GM19463 (cell line): Measurements from ENCODE around the gene ADCY9.
"Not testable (repeated sequence)": the region's sequence is repeated elsewhere in the genome, so short reads cannot be mapped to it uniquely, and the experiment has no call there.

Source experiments
- ATAC-seq: cut with Tn5 transposase; IDR thresholded peaks from one replicate; pipeline ENCODE4 v1.9.1; 2021; ENCODE audit warnings: mild to moderate bottlenecking, moderate library complexity; ENCODE audit not compliant: unreplicated experiment

Gene ADCY9

DNA sequence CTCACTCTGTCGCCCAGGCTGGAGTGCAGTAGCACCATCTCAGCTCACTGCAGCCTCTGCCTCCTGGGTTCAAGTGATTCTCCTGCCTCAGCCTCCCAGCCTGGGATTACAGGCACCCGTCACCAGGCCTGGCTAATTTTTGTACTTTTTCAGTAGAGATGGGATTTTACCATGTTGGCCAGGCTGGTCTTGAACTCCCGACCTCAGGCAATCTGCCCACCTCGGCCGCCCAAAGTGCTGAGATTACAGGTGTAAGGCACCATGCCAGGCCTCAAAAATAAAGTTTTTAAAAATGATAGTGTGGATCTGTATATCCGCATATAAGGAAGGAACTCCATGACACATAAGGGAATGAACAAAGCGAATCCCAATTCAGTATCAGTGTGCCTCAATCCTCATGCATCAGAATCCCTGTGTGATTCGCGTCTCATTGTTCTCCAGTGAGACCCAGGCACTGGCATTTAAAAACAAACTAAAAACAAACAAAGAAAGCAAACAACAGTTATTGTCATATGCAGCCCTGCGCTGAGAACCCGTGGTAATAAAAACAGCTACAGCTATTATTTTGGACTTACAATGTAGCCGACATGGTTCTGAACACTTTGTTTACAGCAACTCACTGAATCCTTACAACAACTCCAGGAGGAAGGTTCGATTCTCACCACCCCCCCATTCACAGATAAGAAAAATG, 181.6 kb downstream of the ADCY9 start:
- no peak for ATAC-seq

DNA sequence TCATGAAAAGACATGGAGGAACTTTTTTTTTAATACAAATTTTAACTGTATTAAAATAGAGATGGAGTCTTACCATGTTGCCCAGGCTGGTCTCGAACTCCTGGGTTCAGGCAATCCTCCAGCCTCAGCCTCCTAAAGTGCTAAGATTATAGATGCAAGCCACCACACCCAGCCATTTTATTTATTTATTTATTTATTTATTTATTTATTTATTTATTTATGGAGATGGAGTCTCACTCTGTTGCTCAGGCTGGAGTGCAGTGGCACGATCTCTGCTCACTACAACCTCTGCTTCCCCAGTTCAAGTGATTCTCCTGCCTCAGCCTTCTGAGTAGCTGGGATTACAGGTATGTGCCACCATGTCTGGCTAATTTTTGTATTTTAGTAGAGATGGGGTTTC, 189.1 kb downstream of the ADCY9 start:
- ATAC-seq: not testable (repeated sequence)

DNA sequence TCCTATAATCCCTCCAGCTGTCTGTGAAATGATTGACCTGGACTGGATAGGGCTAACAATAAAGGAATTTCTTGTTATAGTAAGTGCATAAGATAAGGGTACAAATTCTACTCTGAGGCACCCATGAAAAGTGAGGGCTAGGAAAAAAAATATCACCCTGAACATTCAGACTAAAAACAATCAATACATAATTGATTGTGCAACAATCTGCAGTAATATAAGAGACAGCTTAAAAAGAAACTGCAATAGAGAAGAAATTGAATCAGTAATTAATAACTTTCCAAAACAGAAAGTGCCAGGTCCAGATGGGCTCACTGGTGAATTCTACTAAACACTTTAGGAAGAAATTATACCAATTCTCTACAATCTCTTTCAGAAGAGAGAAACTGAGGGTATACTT, 191.5 kb downstream of the ADCY9 start:
- no peak for ATAC-seq

DNA sequence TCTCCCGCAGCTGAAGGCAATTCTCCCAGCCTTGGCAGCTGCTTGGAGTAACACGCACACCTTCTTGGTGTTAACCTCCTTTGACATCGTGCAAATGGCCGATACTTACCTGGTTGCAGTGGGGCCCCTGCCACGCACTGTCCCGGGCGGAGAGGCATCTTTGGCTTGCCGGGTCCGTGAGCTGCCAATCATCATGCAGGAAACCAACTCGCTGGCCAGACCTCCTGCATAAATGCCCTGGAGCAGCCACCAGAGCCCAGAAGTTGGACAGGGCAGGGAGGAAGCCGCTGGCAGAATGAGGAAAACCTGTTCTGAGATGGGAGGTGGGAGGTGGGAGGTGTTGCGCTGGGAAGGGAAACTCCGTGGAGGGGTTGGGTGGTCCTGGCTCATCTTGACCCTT, 194.0 kb downstream of the ADCY9 start:
- no peak for ATAC-seq

DNA sequence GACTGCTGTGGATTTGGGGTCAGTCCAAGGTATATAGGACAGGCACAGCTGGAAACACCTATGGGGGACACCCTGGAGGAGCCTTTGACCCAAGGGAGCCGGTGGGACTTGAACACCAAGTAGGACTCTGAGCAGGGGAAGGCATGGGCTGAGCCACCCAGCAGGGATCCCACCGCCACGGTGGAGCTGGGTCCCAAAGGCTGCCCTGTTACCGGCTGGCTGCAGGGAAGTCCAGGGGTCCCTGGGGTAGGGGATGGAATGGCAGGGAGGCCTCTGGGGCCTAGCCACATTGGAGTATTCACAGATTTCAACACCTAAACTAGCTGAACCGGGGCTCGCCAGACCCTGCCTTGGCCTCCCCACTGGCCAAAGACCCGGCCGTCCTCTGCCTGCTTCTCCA, 196.0 kb downstream of the ADCY9 start:
- no peak for ATAC-seq

DNA sequence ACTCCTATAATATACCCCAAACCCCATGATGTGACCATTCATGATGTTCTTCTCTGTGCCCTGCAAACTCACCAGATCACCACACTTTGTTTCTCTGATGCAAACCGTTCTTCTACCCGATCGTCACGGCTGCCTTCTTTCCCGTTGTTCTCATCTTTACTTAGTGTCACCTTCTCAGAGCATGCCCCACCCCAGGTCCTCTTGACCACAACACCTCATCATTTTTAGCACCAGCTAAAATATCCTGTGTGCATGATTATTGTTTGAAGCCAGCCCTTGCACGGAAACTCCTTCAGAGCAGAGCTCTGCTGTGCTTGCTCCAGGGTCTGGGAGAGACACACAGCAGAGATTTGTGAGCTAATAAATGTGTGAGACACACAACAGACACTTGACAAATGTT, 196.8 kb downstream of the ADCY9 start:
- no peak for ATAC-seq

DNA sequence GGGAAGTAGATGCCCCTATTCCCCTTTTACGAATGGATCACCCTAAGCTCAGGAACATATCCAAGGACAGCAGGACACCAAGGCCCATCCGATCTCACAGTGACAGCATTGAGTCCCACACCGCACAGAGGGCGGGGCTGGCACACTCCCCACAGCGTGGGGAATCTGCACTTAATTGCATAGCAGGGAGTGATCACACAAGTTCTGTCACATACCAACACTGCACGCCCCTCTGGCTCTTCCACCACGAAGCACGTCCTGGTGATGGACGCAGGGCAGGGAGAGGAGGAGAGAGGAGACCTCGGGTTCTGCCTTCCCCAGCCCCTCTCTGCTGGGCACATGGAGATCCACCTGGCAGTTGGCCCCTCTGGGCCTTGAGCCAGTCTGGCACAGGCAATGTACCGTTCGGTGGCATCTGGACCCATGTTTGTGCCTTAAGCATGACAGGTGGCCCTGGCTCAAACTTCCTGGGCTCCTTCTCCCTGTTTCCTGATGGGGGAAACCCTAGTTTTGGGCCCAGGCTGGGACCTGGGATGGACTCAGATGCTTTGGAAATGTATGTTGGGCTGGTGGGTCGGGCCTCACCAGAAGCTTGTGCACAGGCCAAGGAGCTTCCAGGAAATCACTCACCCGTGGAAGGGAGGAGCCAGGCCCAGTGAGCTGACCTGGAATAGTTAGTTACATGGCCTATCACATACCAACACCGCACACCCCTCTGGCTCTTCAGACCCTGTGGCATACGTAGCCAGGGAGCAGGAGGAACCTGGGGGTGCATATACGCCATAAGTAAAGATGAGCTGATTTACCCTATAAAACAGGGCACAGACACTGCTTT, 200.6 kb downstream of the ADCY9 start:
- ATAC-seq: no peak

DNA sequence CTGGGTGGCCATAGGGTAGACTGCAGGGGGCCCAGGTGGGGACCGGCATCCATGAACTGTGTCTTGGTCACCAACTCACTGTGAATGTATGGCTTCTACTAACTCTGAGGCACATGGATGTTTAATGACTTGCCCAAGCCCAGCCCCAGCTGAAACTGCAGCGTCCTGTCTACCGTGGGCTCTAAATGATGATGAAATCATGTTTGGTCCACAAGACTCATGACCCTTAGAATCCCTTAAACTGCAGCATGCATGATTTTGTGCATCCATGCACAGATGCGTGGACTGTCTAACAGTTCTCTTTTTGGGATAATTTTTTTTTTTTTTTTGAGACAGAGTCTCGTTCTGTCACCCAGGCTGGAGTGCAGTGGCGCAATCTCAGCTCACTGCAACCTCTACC, 203.3 kb downstream of the ADCY9 start:
- ATAC-seq: no peak
